H1 (cell line): Measurements from ENCODE around the gene ST13. TPM values are rescaled to one million over a fixed set of nuclear protein-coding genes. Genes with fewer than 3 reads are reported as not detected.

ENCODE experiments used
- CBX5 ChIP-seq: fragments of 300-800, 300-1000 bp; sonication (generic); IDR thresholded peaks from 2 replicates; pipeline ENCODE4 v1.7.1; 2016; ENCODE audit warnings: antibody characterized with exemption, low read length, low read depth
- FOSL1 ChIP-seq: IDR thresholded peaks from 2 replicates; pipeline ENCODE4 v1.6.1; 2011; ENCODE audit warnings: mild to moderate bottlenecking, low read depth, low read length, moderate library complexity; ENCODE audit not compliant: insufficient read depth
- KDM4A ChIP-seq: IDR thresholded peaks from one replicate; pipeline ENCODE4 v1.7.1; 2012; ENCODE audit warnings: low read depth, mild to moderate bottlenecking, moderate library complexity, low read length, inconsistent platforms; ENCODE audit not compliant: severe bottlenecking
- SAP30 ChIP-seq: fragments of 300-600 bp; sonication (generic); IDR thresholded peaks from 2 replicates; pipeline ENCODE4 v1.7.1; 2012; ENCODE audit warnings: low read length, moderate library complexity, mild to moderate bottlenecking, inconsistent platforms; ENCODE audit not compliant: insufficient read depth, insufficient replicate concordance
- ZNF274 ChIP-seq: IDR thresholded peaks from 2 replicates; pipeline ENCODE4 v1.7.0; 2012; ENCODE audit warnings: low read length, borderline replicate concordance; ENCODE audit errors: extremely low read depth
- polyA plus RNA-seq, 7 experiments: library from polyadenylated mRNA; depleted of rRNA in 3 of 7; stranded (reverse) in 5 of 7; unstranded in 2 of 7; fragments of >200 nt in 5 of 7; fragments of 200-250 nt in 2 of 7; gene quantifications; 1 replicate in 5 of 7; 2 replicates in 1 of 7; 4 replicates in 1 of 7; pipeline versions ENCODE4 v1.2.1 to v1.2.3, GENCODE V29; 2011 to 2013; ENCODE audit warnings: missing spikeins in 2 of 7, mixed read lengths in 2 of 7
- total RNA-seq: library from RNA; stranded (reverse); fragmentation: NEBNext Ultra II Directional; extraction: Animal tissue kit (Norgen Biotek cat#: 25700); gene quantifications from 2 replicates; pipeline ENCODE4 v1.2.1, GENCODE V29; 2021

ST13 gene
- total and polyA plus RNA-seq, 2 of the 8 experiments (the other 6 are each of a cell fraction or from before 2014, with no cell fraction given) = 52.0 to 305 TPM

GRCh38 chr22:40875111-40875510, 18.7 kb upstream of the ST13 start (continued):
- no peak for TF ChIP-seq SAP30
- no peak for TF ChIP-seq ZNF274
- no peak for TF ChIP-seq FOSL1
- TF ChIP-seq KDM4A = no peak
- no peak for TF ChIP-seq CBX5
